ENCODE results near the gene TIAM2. TPM values are rescaled to one million over a fixed set of nuclear protein-coding genes. Genes with fewer than 3 reads are reported as not detected.

The TIAM2 gene
- total and polyA plus RNA-seq, 10 of the 15 experiments (the other 5 are each of a cell fraction or from before 2014, with no cell fraction given), result 1.1 to 10.5 (median 2.3) TPM

DNA sequence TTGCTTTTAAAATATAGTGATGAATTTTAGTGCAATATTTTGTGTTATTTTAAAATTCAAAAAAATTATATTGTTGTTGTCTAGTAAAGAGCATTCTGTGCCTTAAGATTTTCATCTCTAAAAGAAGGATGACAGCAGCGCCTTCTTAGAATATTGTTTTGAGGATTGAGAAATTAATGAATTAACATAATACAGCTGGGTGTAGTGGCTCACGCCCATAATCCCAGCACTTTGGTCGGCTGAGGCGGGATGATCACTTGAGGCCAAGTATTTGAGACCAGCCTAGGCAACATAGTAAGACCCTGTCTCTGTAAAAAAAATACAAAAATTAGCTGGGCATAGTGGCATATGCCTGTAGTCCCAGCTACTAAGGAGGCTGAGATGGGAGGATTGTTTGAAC lies 6.8 kb downstream of the TIAM2 start:
- TF ChIP-seq RBBP5 (conservative IDR thresholded peaks at IDR 0.05), result no peak
- no peak for TF ChIP-seq RAD51 (IDR thresholded peaks at IDR 0.05)
- TF ChIP-seq, protein P1, sequence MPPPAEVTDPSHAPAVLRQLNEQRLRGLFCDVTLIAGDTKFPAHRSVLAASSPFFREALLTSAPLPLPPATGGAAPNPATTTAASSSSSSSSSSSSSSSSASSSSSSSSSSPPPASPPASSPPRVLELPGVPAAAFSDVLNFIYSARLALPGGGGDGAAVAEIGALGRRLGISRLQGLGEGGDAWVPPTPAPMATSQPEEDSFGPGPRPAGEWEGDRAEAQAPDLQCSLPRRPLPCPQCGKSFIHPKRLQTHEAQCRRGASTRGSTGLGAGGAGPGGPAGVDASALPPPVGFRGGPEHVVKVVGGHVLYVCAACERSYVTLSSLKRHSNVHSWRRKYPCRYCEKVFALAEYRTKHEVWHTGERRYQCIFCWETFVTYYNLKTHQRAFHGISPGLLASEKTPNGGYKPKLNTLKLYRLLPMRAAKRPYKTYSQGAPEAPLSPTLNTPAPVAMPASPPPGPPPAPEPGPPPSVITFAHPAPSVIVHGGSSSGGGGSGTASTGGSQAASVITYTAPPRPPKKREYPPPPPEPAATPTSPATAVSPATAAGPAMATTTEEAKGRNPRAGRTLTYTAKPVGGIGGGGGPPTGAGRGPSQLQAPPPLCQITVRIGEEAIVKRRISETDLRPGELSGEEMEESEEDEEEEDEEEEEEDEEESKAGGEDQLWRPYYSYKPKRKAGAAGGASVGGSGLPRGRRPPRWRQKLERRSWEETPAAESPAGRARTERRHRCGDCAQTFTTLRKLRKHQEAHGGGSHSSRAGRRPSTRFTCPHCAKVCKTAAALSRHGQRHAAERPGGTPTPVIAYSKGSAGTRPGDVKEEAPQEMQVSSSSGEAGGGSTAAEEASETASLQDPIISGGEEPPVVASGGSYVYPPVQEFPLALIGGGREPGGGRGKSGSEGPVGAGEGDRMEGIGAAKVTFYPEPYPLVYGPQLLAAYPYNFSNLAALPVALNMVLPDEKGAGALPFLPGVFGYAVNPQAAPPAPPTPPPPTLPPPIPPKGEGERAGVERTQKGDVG (CRISPR knock-in tag; IDR thresholded peaks at IDR 0.05), result no peak
- no peak for TF ChIP-seq HCFC1 (IDR thresholded peaks at IDR 0.05; ENCODE audit: low read length)
- no peak for TF ChIP-seq ZSCAN29 (IDR thresholded peaks at IDR 0.05)
- no peak for TF ChIP-seq POLR2AphosphoS5 (IDR thresholded peaks at IDR 0.05; ENCODE audit: low read length)
- TF ChIP-seq ZBED1 (IDR thresholded peaks at IDR 0.05; ENCODE audit: borderline replicate concordance), result no peak
- TF ChIP-seq NR2C2 (IDR thresholded peaks at IDR 0.05; ENCODE audit: borderline replicate concordance, control insufficient read depth, insufficient read length, low read depth), result no peak
- TF ChIP-seq RUNX3 (IDR thresholded peaks at IDR 0.05; ENCODE audit: low read length), result no peak
- TF ChIP-seq, protein P2, sequence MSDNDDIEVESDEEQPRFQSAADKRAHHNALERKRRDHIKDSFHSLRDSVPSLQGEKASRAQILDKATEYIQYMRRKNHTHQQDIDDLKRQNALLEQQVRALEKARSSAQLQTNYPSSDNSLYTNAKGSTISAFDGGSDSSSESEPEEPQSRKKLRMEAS (IDR thresholded peaks at IDR 0.05; ENCODE audit: low read depth, low read length), result no peak
- no peak for TF ChIP-seq SMARCA5 (IDR thresholded peaks at IDR 0.05)
- TF ChIP-seq ESRRA (IDR thresholded peaks at IDR 0.05; ENCODE audit: low read length), result no peak
- TF ChIP-seq KAT2A (conservative IDR thresholded peaks at IDR 0.05; ENCODE audit: control insufficient read depth, low read depth, low read length), result no peak
- no peak for TF ChIP-seq SREBF2 (IDR thresholded peaks at IDR 0.05; ENCODE audit: low read length)
- TF ChIP-seq CHD4 (IDR thresholded peaks at IDR 0.05), result no peak
- TF ChIP-seq TCF12 (IDR thresholded peaks at IDR 0.05; ENCODE audit: low read depth, low read length), result no peak
- no peak for TF ChIP-seq NFYB (IDR thresholded peaks at IDR 0.05; ENCODE audit: insufficient read depth, low read depth, low read length)
- TF ChIP-seq HDAC2 (IDR thresholded peaks at IDR 0.05), result no peak
- TF ChIP-seq ZNF217 (IDR thresholded peaks at IDR 0.05), result no peak
- RAD21 ChIA-PET (ENCODE audit: unreplicated experiment), result no interaction called here
- H3K79me2 ChIP-seq (ENCODE audit: control insufficient read depth, insufficient read depth, low read length), result no peaks in the 10 kb centered on the region
- ATAC-seq, result no peak
- CTCF ChIA-PET, result no interaction called here
- in situ Hi-C loops (cut with MboI) (no loop called here), intact Hi-C loops (cut with micrococcal nuclease; ENCODE audit: unreplicated experiment) (no loop called here)
- no peak overlapping the region for H3K27ac ChIP-seq (ENCODE audit: control insufficient read depth, insufficient read depth)
- SMC1A ChIA-PET (ENCODE audit: uncharacterized antibody, unreplicated experiment), result interaction anchor here (0.6 kb wide), 1 partner anchor 56 kb away, joined by 3 read pairs; no protein-coding TSS in a partner anchor
- H3K9me3 ChIP-seq (replicated peaks; ENCODE audit: control insufficient read depth, insufficient read depth, low read length), result no peaks in the 10 kb centered on the region
- H3K4me1 ChIP-seq (ENCODE audit: control insufficient read depth, insufficient read depth, low read length), result no peaks in the 10 kb centered on the region; the same call in 1 of the 2 replicates
- H3K36me3 ChIP-seq (ENCODE audit: control insufficient read depth in 2 of 2, insufficient read depth in 2 of 2, low read length in 1 of 2), result no peaks in the 10 kb centered on the region
- H2AFZ ChIP-seq (ENCODE audit: control insufficient read depth, low read depth, low read length), result no peak overlapping the region
- no peak overlapping the region for H3K4me3 ChIP-seq
- FAIRE-seq, result no peak
- POLR2A ChIA-PET, result no interaction called here
- 0 out of 4 replicates have a peak, but pooled peaks cover 0 to 3% of the 10 kb centered on the region in 2 experiments for H3K27me3 ChIP-seq (replicated peaks in 1 of 2; ENCODE audit: control insufficient read depth in 2 of 2, insufficient read depth in 2 of 2, low read length in 1 of 2)
- H3K4me2 ChIP-seq (ENCODE audit: control insufficient read depth, insufficient read depth), result no peak overlapping the region
- DNase-seq (ENCODE audit: low read depth, low spot score), result no peak
- no TSS peak for BruUV-seq (replicated peaks)
- H3K9ac ChIP-seq (ENCODE audit: control insufficient read depth, insufficient read depth, low read length), result no peak overlapping the region
- H4K20me1 ChIP-seq (ENCODE audit: control insufficient read depth, insufficient read depth), result no peaks in the 10 kb centered on the region
- whole genome bisulfite sequencing (ENCODE audit: insufficient coverage, insufficient replicate concordance, low lambda C conversion rate, missing lambda C conversion rate), result 50% methylated on average over 4 of the region's 4 CpGs

Data from GM12878 (cell line).